LNCAP (cell line): ENCODE measurements around the gene SPATA33.

Experiments used
- CTCF ChIP-seq: fragments of 450-650 bp; IDR thresholded peaks from 2 replicates; pipeline ENCODE4 v1.5.1; 2017; ENCODE audit warnings: mild to moderate bottlenecking

The SPATA33 gene

GRCh38 chr16:89615176-89615575, 42.5 kb upstream of the SPATA33 start:
- no peak for TF ChIP-seq CTCF

- TF ChIP-seq CTCF, result peak; percentile 89
Observed at GRCh38 chr16:89615596-89616090, 42.0 kb upstream of the SPATA33 start.

GRCh38 chr16:89616623-89617022, 41.0 kb upstream of the SPATA33 start:
- TF ChIP-seq CTCF, result no peak

GRCh38 chr16:89617036-89617435, 40.6 kb upstream of the SPATA33 start:
- no peak for TF ChIP-seq CTCF

DNA sequence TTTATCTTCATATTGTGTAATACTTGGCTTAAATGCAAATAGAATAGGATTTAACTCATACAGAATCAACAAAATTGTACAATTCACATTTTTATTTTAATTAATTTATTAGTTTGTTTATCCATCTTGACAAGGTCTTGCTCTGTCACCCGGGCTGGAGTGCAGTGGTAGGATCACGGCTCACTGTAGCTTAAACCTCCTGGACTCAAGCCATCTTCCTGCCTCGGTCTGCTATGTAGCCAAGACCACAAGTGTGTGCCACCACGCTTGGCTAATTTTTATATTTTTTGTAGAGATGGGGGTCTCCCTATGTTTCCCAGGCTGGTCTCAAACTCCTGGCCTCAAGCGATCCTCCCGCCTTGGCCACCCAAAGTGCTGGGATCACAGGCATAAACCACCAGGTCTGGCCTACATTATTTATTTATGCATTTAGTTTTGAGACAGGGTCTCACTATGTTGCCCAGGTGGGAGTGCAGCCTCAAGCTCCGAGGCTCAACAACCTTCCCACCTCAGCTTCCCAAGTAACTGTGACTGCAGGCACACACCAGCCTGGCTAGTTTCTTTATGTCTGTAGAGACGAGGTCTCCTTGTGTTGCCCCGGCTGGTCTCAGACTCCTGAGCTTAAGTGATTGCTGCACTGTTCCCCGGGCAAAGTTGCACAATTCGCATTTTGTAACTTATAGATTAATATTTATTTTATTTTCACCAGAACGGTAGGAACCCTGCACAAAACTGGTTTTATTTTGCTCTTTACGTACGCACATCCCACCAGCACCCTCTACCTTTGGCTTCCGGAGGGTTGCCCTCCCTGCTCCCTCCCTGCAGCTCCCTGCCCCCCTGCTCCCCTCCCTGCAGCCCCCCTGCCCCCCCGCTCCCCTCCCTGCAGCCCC, 39.3 kb upstream of the SPATA33 start:
- TF ChIP-seq CTCF, result no peak

DNA sequence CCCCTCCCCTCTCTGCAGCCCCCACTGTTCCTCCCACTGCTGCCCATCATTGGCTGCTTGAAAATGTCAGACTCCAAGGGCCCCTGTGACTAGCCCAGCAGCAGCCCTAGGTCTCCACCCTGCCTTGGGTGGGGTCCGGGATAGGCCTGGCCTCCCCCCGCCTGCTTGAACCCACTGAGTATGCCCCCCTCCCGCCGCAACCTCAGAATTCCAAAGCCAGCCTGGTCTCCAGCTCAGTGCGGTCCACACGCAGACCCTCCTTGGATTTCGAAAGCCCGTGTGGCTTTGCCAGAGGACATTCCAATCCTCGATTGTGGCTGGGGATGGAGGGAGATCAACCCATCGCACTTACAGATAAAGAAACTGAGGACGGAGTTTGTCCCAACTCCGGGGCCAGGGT, 37.8 kb upstream of the SPATA33 start:
- TF ChIP-seq CTCF, result no peak

DNA sequence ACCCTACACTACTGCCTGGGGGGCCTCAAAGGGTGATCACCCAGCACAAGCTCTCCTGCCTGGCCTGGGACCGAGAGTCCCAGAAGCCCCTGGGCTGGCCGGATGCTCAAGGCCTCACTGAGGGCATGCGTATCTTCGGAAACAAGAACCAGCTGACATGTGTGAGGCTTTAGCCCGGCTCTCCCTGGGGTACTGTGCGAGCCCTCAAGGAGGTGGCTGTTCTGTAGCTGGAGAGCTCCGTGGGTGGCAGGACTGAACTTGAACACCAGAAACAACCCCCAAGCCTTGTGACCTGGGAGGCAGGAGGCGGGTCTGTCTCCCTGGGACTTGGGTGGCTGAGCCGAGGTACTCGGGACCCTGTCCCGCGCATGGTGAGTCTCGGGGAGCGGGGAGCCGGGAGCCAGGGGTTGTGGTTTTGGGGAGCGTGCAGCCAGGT, 37.2 kb upstream of the SPATA33 start:
- no peak for TF ChIP-seq CTCF
